Activated T-cell treated with anti-CD3 and anti-CD28 coated beads, Interleukin-2, amount 50 U/mL, for 72 hours (primary cell): ENCODE results near the gene PIGX. TPM values are rescaled to one million over a fixed set of nuclear protein-coding genes. Genes with fewer than 3 reads are reported as not detected.
A peak's percentile ranks its signal among the peaks of the same experiment; 100 is the strongest.

Source experiments
- ATAC-seq, 2 donors: fragments of 150-1000 bp; cut with Tn5 transposase; replicated peaks in 1 of 2; 2 replicates each; pipeline ENCODE4 v1.10.0; 2021; ENCODE audit warnings: moderate library complexity in 2 of 2, mild to moderate bottlenecking in 1 of 2
- DNase-seq, 2 donors: peaks; one replicate each; pipeline ENCODE4 v3.0.0; 2021 to 2022; ENCODE audit warnings: mixed read lengths in 1 of 2
- H3K27ac Mint-ChIP-seq: one replicate; pipeline ENCODE4 v1.8.0; 2022; ENCODE audit warnings: mild to moderate bottlenecking, moderate library complexity, mixed read lengths
- H3K27me3 Mint-ChIP-seq: one replicate; pipeline ENCODE4 v1.8.0; 2022; ENCODE audit warnings: low read depth, mixed read lengths
- H3K36me3 Mint-ChIP-seq, 2 donors: one replicate each; pipeline ENCODE4 v1.8.0; 2022; ENCODE audit warnings: mixed read lengths in 2 of 2, mild to moderate bottlenecking in 1 of 2; ENCODE audit not compliant: insufficient read depth in 2 of 2
- H3K4me1 Mint-ChIP-seq: one replicate; pipeline ENCODE4 v1.8.0; 2022; ENCODE audit warnings: low read depth, mixed read lengths
- H3K4me3 Mint-ChIP-seq, 2 donors: one replicate each; pipeline ENCODE4 v1.8.0; 2022; ENCODE audit warnings: mild to moderate bottlenecking in 2 of 2, mixed read lengths in 2 of 2, moderate library complexity in 2 of 2
- H3K9me3 Mint-ChIP-seq, 2 donors: one replicate each; pipeline ENCODE4 v1.8.0; 2022; ENCODE audit warnings: mixed read lengths in 2 of 2
- total RNA-seq, 2 donors: library from RNA; stranded (reverse); gene quantifications; one replicate each; pipeline ENCODE4 v1.2.3, GENCODE V29; 2022

The PIGX gene
- total RNA-seq, 2 donors from 2014 or later = 72.7 to 81.6 TPM

DNA sequence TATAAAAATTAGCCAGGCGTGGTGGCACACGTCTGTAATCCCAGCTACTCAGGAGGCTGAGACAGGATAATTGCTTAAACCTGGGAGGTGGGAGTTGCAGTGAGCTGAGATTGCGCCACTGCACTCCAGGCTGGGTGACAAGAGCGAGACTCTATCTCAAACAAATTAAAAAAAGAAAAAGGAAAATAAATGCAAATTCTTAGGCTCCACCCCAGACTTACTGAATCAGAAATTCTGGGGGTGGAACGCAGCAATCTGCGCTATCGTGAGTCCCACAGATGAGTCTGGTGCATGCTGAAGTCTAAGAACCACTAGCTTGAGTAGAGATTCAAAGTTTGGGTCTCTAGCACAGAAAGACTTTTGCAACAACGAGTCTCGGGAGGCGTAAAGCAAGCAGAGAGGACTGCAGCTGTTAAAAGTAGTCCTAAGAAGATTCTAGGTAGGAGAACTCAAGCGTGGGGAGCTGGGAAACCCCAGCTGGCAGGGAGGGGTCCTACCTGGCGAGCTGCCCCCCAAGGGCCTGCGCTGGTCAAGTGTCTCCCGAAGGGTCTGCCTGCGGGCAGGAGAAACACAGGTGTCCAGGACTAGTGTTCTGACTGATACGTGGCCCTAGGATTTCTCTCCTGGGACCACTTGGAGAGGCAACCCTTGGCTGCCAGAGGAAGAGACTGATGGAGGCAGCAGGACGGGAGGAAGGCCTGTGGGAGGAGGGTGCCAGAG is 22.1 kb upstream of the PIGX start:
- Mint-ChIP-seq H3K36me3 (peaks cover 0 to 1% of the 10 kb centered on the region in 2 donors), H3K4me3 (no peak overlapping the region)

DNA sequence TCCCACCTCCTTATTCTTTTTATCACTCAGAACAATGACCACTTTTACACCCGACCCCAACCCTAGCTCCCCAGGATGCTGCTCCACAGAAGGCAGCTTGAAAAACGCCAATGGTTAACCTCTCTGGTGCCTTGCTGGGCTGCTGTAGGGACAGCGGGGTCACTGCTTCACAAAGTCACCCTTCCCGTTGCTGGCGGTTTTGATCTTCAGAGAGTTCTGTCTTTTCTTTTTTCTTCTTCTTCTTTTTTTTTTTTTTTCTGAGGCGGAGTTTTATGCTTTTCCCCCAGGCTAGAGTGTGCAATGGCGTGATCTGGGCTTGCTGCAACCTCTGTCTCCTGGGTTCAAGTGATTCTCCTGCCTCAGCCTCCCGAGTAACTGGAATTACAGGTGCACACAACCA is 20.8 kb upstream of the PIGX start:
- H3K36me3 Mint-ChIP-seq = peaks cover 0 to 2% of the 10 kb centered on the region in 2 donors

More for the DNA sequence above, 22.1 kb upstream of the PIGX start:
- ATAC-seq = no peak
- Mint-ChIP-seq H3K9me3 (no peaks in the 10 kb centered on the region), H3K27ac (no peak overlapping the region), H3K4me1 (peaks cover 4% of the 10 kb centered on the region), H3K27me3 (no peaks in the 10 kb centered on the region)
- DNase-seq = no peak

DNA sequence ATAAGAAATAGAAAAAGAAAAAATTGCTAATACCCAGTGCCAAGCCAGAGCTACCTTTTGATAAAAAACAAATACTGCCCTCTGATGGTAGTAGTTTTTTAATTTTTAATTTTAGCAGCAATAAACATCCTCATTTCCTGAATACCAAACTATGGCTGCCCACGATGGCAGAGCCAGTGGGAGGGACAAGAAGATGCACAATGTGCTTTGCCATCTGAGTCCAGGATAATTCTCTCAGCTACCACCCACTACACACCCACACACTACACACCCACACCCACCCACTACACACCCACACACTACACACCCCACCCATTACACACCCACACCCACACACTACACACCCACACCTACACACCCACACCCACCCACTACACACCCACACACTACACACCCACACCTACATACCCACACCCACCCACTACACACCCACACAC is 18.0 kb upstream of the PIGX start:
- DNase-seq (no peak), ATAC-seq (peak in 1 of 2 donors; percentile 27)
- no peaks in the 10 kb centered on the region for H3K27me3 Mint-ChIP-seq
- H3K4me3 Mint-ChIP-seq = no peak overlapping the region
- H3K36me3 Mint-ChIP-seq = peaks cover 0 to 2% of the 10 kb centered on the region in 2 donors
- peaks cover 4% of the 10 kb centered on the region for H3K4me1 Mint-ChIP-seq
- peak overlapping the region; percentile 96 for H3K27ac Mint-ChIP-seq
- no peaks in the 10 kb centered on the region for H3K9me3 Mint-ChIP-seq

More for the DNA sequence above, 20.8 kb upstream of the PIGX start:
- ATAC-seq (no peak), DNase-seq (no peak)
- H3K27me3 Mint-ChIP-seq = no peaks in the 10 kb centered on the region
- H3K4me3 Mint-ChIP-seq = no peak overlapping the region
- H3K27ac Mint-ChIP-seq = no peak overlapping the region
- H3K9me3 Mint-ChIP-seq = no peaks in the 10 kb centered on the region
- H3K4me1 Mint-ChIP-seq = peaks cover 4% of the 10 kb centered on the region

DNA sequence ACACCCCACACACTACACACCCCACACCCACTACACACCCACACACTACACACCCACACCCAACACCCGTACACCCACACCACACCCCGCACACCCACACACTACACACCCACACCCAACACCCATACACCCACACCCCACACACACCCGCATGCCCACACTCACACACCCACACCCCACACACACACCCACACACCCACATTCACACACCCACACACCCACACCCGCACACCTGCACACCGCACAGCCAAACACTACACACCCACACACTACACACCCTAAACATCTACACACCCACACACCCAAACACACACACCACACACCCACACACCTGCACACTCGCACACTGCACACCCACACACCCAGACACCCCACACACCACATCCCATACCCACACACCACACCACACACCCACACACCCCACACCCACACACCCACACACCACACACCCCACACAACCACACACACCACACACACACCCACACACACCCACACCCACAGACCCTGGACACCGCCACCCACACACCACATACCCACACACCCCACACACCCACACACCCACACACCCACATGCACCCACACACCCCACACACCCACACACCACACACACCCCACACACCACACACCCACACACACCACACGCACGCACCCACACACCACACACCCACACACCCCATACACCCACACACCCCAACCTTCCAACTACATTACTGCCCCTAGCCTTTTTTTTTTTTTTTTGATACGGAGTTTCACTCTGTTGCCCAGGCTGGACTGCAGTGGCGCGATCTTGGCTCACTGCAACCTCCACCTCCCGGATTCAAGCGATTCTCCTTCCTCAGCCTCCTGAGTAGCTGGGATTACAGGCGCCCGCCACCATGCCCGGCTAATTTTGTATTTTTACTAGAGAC is 17.0 kb upstream of the PIGX start:
- Mint-ChIP-seq H3K4me1 (peaks cover 4% of the 10 kb centered on the region), H3K27me3 (no peaks in the 10 kb centered on the region), H3K27ac (peak overlapping the region; percentile 99), H3K36me3 (peaks cover 0 to 2% of the 10 kb centered on the region in 2 donors), H3K4me3 (peak overlapping the region in 1 of 2 donors; percentile 68), H3K9me3 (no peaks in the 10 kb centered on the region)
- DNase-seq (peak; percentile 11 to 17), ATAC-seq (peak; percentile 49 to 51)

DNA sequence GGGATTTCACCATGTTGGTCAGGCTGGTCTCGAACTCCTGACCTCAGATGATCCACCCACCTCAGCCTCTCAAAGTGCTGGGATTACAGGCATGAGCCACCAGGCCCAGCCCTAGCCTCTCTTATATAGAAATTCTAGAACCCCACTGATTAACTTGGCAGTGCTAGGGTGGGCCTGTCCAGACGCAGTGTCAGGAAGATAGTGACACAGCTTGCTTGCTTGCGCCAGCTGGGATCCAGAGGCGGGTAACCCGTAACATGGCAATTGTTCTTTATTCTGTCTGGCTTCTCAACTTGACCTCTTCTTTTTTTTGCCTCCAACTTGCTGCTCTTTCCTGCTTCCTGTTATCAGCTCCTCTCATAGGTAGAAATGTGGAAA is 16.3 kb upstream of the PIGX start:
- Mint-ChIP-seq H3K27ac (peak overlapping the region; percentile 99), H3K4me1 (peaks cover 4% of the 10 kb centered on the region), H3K9me3 (no peaks in the 10 kb centered on the region), H3K36me3 (peaks cover 0 to 2% of the 10 kb centered on the region in 2 donors), H3K4me3 (peak overlapping the region in 1 of 2 donors; percentile 68), H3K27me3 (no peaks in the 10 kb centered on the region)
- DNase-seq (no peak), ATAC-seq (peak; percentile 54 to 62)

DNA sequence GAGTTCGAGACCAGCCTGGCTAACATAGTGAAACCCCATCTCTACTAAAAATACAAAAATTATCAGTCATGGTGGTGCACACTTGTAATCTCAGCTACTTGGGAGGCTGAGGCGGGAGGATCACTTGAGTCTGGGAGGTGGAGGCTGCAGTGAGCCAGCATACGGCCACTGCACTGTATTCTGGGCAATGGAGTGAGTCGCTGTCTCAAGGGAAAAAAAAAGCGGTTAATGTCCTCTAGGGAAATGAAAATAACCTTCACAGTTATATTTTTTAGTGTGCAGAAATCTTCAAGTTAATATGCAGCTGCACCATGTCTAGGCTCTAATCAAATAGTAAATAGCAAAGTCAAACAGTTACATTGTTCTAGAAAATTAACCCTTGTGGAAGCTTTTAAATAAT is 14.9 kb upstream of the PIGX start:
- Mint-ChIP-seq H3K27me3 (no peaks in the 10 kb centered on the region), H3K9me3 (no peaks in the 10 kb centered on the region), H3K4me3 (no peak overlapping the region), H3K36me3 (peaks cover 0 to 2% of the 10 kb centered on the region in 2 donors), H3K4me1 (peaks cover 4% of the 10 kb centered on the region), H3K27ac (no peak overlapping the region)
- no peak for DNase-seq
- no peak for ATAC-seq

DNA sequence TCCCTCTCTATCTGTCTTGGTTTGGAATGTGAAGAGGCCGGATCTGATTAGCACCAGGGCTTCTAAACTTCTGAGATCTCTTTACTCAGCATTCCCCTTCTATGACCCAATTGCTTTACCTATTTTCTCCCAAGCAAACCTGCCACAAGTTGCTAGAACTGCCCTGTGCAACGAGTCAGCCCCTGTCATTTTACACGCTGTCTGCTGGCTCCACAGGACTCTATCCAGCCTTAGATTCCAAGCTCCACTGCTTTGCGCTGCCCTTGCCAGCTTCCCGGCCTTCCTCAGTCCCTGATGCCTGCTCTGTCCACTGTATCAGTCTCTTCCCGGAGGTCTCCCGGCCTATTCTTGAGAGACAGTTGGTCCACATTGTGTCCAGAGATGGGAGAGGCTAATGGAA is 12.4 kb upstream of the PIGX start:
- ATAC-seq = no peak
- Mint-ChIP-seq H3K9me3 (no peaks in the 10 kb centered on the region), H3K4me3 (no peak overlapping the region), H3K4me1 (peaks cover 4% of the 10 kb centered on the region), H3K36me3 (peaks cover 0 to 2% of the 10 kb centered on the region in 2 donors), H3K27ac (no peak overlapping the region), H3K27me3 (no peaks in the 10 kb centered on the region)
- no peak for DNase-seq

DNA sequence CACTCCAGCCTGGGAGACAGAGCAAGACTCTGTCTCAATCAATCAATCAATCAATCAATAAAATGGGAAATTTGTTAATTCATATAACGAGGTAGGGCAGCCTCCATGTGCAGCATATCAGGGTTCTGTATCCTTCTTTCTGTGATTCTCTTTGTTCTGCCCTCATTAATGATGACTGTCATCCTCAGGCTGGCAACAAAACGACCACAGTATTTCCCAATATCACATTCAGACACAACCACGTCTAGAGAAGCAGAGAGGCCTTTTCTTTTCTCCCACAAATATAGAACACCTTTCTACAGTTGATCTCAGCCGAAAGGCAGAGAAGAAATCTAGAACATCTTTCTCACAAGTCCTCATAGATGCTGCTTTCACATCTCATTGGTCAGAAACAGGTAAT is 11.4 kb upstream of the PIGX start:
- H3K36me3 Mint-ChIP-seq = no peaks in the 10 kb centered on the region
- no peaks in the 10 kb centered on the region for H3K4me1 Mint-ChIP-seq
- no peak overlapping the region for H3K4me3 Mint-ChIP-seq
- no peak overlapping the region for H3K27ac Mint-ChIP-seq
- H3K9me3 Mint-ChIP-seq = no peaks in the 10 kb centered on the region
- DNase-seq (no peak), ATAC-seq (no peak)
- H3K27me3 Mint-ChIP-seq = no peaks in the 10 kb centered on the region

DNA sequence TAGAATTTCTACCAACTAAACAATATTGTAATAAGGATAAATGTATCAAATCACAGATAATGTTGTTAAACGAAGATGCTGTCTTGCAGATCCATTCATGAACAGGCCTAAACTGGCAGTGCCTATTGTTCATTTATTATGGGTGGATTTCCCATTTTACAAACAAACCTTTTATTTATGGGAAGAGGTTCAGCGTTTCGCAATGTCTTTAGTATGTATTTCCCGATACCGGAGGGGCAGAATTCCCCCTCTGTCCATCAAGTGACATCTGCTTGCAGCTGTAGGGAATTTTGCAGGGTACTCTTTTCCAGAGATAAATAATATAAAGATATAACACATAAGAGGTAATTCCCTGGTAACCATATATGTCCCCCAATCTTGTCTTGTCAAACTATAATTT is 5.8 kb upstream of the PIGX start:
- H3K4me3 Mint-ChIP-seq = no peak overlapping the region
- peaks cover 0 to 2% of the 10 kb centered on the region in 2 donors for H3K36me3 Mint-ChIP-seq
- peaks cover 14% of the 10 kb centered on the region for H3K4me1 Mint-ChIP-seq
- DNase-seq (no peak), ATAC-seq (no peak)
- no peaks in the 10 kb centered on the region for H3K9me3 Mint-ChIP-seq
- no peaks in the 10 kb centered on the region for H3K27me3 Mint-ChIP-seq
- H3K27ac Mint-ChIP-seq = no peak overlapping the region

DNA sequence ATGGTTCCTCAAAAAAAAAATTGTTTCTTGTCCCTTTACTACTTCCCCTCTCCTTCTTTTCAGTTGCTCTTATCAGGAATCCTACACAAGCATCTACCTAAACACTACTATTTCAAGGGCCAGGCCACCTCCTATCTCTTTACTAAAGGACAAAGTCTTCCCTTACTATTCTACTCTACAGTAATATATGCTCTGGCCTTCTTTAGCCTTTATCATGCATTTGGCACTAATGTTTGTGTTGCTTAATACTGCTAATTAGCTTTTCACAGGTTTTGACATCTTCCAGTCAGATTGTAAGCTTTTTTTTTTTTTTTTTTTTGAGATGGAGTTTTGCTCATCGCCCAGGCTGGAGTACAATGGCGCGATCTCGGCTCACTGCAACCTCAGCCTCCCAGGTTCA is 5.4 kb upstream of the PIGX start:
- ATAC-seq = no peak
- peaks cover 18% of the 10 kb centered on the region for H3K4me1 Mint-ChIP-seq
- no peaks in the 10 kb centered on the region for H3K9me3 Mint-ChIP-seq
- DNase-seq = no peak
- no peak overlapping the region for H3K4me3 Mint-ChIP-seq
- peaks cover 0 to 2% of the 10 kb centered on the region in 2 donors for H3K36me3 Mint-ChIP-seq
- no peaks in the 10 kb centered on the region for H3K27me3 Mint-ChIP-seq
- H3K27ac Mint-ChIP-seq = no peak overlapping the region

DNA sequence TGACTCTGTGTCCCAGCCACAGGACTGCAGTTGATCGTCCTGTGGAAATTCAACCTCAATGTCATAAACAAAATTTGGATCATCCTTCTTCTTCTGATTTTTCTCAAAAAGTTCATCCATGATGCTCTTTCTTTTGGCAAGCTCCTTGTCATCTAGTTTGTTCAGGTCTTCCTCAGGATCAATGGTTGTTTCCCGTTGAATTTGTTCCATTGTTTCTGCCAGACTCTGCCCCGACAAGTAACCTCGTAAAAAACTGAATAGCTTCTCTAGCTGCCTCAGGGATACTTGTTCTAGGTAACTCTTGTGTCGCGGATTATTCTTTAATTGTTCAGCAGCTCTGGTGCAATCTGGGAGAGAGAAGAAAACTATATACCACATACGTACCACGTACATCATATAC is 4.6 kb upstream of the PIGX start:
- no peak overlapping the region for H3K27ac Mint-ChIP-seq
- ATAC-seq = no peak
- H3K9me3 Mint-ChIP-seq = no peaks in the 10 kb centered on the region
- no peak for DNase-seq
- no peak overlapping the region for H3K4me3 Mint-ChIP-seq
- H3K4me1 Mint-ChIP-seq = peaks cover 19% of the 10 kb centered on the region
- peaks cover 0 to 2% of the 10 kb centered on the region in 2 donors for H3K36me3 Mint-ChIP-seq
- no peaks in the 10 kb centered on the region for H3K27me3 Mint-ChIP-seq

DNA sequence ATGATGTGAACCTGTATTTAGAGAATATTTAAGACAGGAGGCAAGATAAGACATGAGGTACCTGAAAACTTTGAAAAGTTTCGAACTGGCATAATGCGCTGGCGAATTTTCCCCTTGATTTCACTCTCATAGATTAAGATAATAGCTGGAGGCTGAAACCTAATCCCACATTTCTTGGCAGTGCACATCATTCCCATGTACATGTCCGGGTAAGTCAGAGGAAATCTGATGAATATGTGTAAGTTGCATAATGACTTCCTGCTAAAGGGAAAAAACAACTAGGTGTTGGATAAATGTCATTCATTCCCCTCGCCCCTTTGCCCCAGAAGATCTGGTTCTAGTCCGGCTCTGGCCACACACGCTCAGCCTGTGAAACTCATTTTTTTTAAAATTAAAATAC is 3.7 kb upstream of the PIGX start:
- H3K27ac Mint-ChIP-seq = no peak overlapping the region
- DNase-seq = no peak

More for the DNA sequence above, 3.7 kb upstream of the PIGX start:
- ATAC-seq = no peak
- Mint-ChIP-seq H3K9me3 (no peaks in the 10 kb centered on the region), H3K4me1 (peaks cover 26% of the 10 kb centered on the region), H3K36me3 (peaks cover 0 to 3% of the 10 kb centered on the region in 2 donors), H3K27me3 (no peaks in the 10 kb centered on the region), H3K4me3 (no peak overlapping the region)
